GM12891 (cell line): ENCODE data around the gene ALKBH3.

Experiments used
- PAX5 ChIP-seq: IDR thresholded peaks from 2 replicates; pipeline ENCODE4 v1.6.1; 2011; ENCODE audit warnings: low read length, moderate library complexity, mild to moderate bottlenecking; ENCODE audit not compliant: insufficient read depth, severe bottlenecking
- POLR2A ChIP-seq: IDR thresholded peaks from 2 replicates; pipeline ENCODE4 v1.6.1; 2011; ENCODE audit warnings: low read depth, low read length, control low read depth
- POLR2AphosphoS5 ChIP-seq: IDR thresholded peaks from 2 replicates; pipeline ENCODE4 v1.6.1; 2011; ENCODE audit warnings: low read depth, low read length, control low read depth
- TAF1 ChIP-seq: IDR thresholded peaks from 2 replicates; pipeline ENCODE4 v1.6.1; 2011; ENCODE audit warnings: low read depth, low read length, control low read depth

- TF ChIP-seq POLR2AphosphoS5, result no peak
- TF ChIP-seq POLR2A, result no peak
- no peak for TF ChIP-seq TAF1
- TF ChIP-seq PAX5, result no peak
Observed at GRCh38 chr11:43872995-43873394, 7.6 kb upstream of the ALKBH3 start.
